Right cardiac atrium (tissue), 5 donors: ENCODE measurements around the gene PBX1. TPM values are rescaled to one million over a fixed set of nuclear protein-coding genes. Genes with fewer than 3 reads are reported as not detected.

ENCODE experiments used
- ATAC-seq, 2 donors: fragments of 200-7000 bp; cut with Tn5 transposase; one replicate each; pipeline versions ENCODE4 v1.8.0 to v1.9.1; 2020; ENCODE audit warnings: moderate library complexity in 2 of 2, mild to moderate bottlenecking in 1 of 2
- DNase-seq, 3 donors: peaks; one replicate each; pipeline ENCODE4 v3.0.0-alpha.2; 2020
- H3K27ac ChIP-seq: one replicate; pipeline ENCODE4 v1.5.1; 2013; ENCODE audit warnings: mild to moderate bottlenecking, low read length, control low read depth, moderate library complexity
- H3K27me3 ChIP-seq: one replicate; pipeline ENCODE4 v1.6.1; 2013; ENCODE audit not compliant: control insufficient read depth, insufficient read depth
- H3K4me1 ChIP-seq: one replicate; pipeline ENCODE4 v1.6.1; 2013; ENCODE audit warnings: low read length; ENCODE audit not compliant: control insufficient read depth, insufficient read depth
- H3K4me3 ChIP-seq: one replicate; pipeline ENCODE4 v1.5.1; 2013; ENCODE audit warnings: low read length, control low read depth
- H3K9me3 ChIP-seq: one replicate; pipeline ENCODE4 v1.6.1; 2013; ENCODE audit warnings: low read length; ENCODE audit not compliant: control insufficient read depth
- WGBS: extraction: QIAGEN DNeasy Blood & Tissue Kit; methylation state at CpG from one replicate; pipeline ENCODE4 v1.1.7; 2013; 5-methylcytosine and 5-hydroxymethylcytosine counted together
- intact Hi-C, 4 donors: fragments of 100-400 bp; cut with DNase I; formaldehyde crosslinking; loops; one replicate each; pipeline versions ENCODE4 v1.11.0 to v1.14.0; 2022 to 2023
- polyA plus RNA-seq: library from polyadenylated mRNA; stranded (reverse); fragments of 200-250 nt; gene quantifications from one replicate; pipeline ENCODE4 v1.2.3, GENCODE V29; 2013
- total RNA-seq, 4 donors: library from RNA; stranded (reverse); fragmentation: NEBNext Ultra II Directional; extraction: Animal tissue kit (Norgen Biotek cat#: 25700); gene quantifications; one replicate each; pipeline ENCODE4 v1.2.1, GENCODE V29; 2021
- donor health status: healthy with polysubstance abuse.
- donor health status: DM: no; HTN: yes; CAD: no.
- donor health status: DM: no; HTN: no; CAD: no.
- donor health status: DM: no; HTN: yes; CAD: no; lungs with severe emphysema.
- donor health status: DM: yes; HTN: yes; CAD: no.

Gene PBX1
- total and polyA plus RNA-seq, 5 donors, result 19.8 to 81.6 (median 76.8) TPM

- intact Hi-C loops, result no loop called here
- no peak overlapping the region for H3K27ac ChIP-seq
- ATAC-seq (no peak), DNase-seq (no peak)
- H3K27me3 ChIP-seq, result no peaks in the 10 kb centered on the region
- H3K4me1 ChIP-seq, result peaks cover 11% of the 10 kb centered on the region
- no peak overlapping the region for H3K4me3 ChIP-seq
- 72% methylated on average over 2 of the region's 2 CpGs for WGBS
- H3K9me3 ChIP-seq, result no peaks in the 10 kb centered on the region
Observed at GRCh38 chr1:164701189-164701761, 142.3 kb downstream of the PBX1 start.

- WGBS, result 100% methylated on average over 1 of the region's 1 CpG
Observed at GRCh38 chr1:164702216-164702615, 143.2 kb downstream of the PBX1 start.

GRCh38 chr1:164702664-164703063, 143.7 kb downstream of the PBX1 start:
- H3K4me1 ChIP-seq, result peaks cover 18% of the 10 kb centered on the region
- intact Hi-C loops, result no loop called here
- H3K27ac ChIP-seq, result no peak overlapping the region
- ATAC-seq, result no peak
- no peaks in the 10 kb centered on the region for H3K9me3 ChIP-seq
- H3K27me3 ChIP-seq, result no peaks in the 10 kb centered on the region
- 75% methylated on average over 2 of the region's 2 CpGs for WGBS
- no peak for DNase-seq
- no peak overlapping the region for H3K4me3 ChIP-seq

More at GRCh38 chr1:164702216-164702615, 143.2 kb downstream of the PBX1 start:
- Histone ChIP-seq H3K4me1 (peaks cover 16% of the 10 kb centered on the region), H3K27ac (no peak overlapping the region), H3K9me3 (no peaks in the 10 kb centered on the region), H3K27me3 (no peaks in the 10 kb centered on the region), H3K4me3 (no peak overlapping the region)
- no peak for ATAC-seq
- no peak for DNase-seq
- intact Hi-C loops, result no loop called here

- H3K27me3 ChIP-seq, result no peaks in the 10 kb centered on the region
- H3K27ac ChIP-seq, result no peak overlapping the region
- H3K4me3 ChIP-seq, result no peak overlapping the region
- DNase-seq (peak in 1 of 3 donors; percentile 56), ATAC-seq (no peak)
- peaks cover 22% of the 10 kb centered on the region for H3K4me1 ChIP-seq
- 71% methylated on average over 7 of the region's 7 CpGs for WGBS
- no peaks in the 10 kb centered on the region for H3K9me3 ChIP-seq
- intact Hi-C loops, result no loop called here
Observed at GRCh38 chr1:164703463-164703862, 144.5 kb downstream of the PBX1 start.

DNA sequence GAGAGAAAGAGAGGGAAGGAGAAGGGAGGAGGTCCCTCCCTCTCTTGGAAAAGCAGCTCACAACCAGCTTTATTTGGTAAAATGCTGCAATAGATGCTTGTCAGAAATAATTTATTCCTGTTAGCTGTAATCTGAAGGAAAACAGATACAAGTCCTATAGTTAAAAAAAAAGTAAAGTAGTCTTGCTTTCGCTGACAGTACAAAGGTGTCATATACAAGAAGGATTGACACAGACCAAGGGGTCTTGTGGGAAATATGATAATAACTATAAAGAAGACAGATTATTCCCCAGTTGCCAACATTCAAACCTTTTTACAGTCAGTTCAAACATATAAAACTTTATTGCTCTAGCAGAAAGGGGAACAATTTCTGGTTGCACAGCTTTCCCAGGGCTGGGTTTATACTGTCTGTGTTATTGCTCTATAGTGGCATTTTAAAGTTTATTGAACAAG, 145.0 kb downstream of the PBX1 start:
- WGBS, result 75% methylated on average over 1 of the region's 1 CpG
- no peak overlapping the region for H3K27ac ChIP-seq

DNA sequence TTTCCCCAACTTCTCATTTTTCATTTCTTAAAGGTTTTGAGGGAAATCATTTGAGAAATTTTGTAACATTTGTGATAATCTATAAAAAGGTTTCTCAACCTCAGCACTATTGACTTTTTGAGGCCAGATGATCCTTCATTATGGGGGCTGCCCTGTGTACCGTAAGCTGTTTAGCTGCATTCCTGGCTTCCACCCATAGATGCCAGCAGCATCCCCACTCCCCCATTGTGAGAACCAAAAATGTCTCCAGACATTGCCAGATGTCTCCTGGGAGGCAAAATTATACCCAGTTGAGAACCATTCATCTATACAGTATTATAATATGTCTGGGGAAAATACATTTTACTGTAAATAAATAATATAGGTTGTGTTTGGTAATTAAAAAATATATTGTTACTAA, 146.0 kb downstream of the PBX1 start:
- DNase-seq (no peak), ATAC-seq (no peak)
- 71% methylated on average over 1 of the region's 1 CpG for WGBS
- Histone ChIP-seq H3K27me3 (no peaks in the 10 kb centered on the region), H3K4me3 (no peak overlapping the region), H3K27ac (no peak overlapping the region), H3K4me1 (peaks cover 25% of the 10 kb centered on the region), H3K9me3 (no peaks in the 10 kb centered on the region)
- intact Hi-C loops, result no loop called here

More for the DNA sequence above, 145.0 kb downstream of the PBX1 start:
- no peak for DNase-seq
- Histone ChIP-seq H3K27me3 (no peaks in the 10 kb centered on the region), H3K4me3 (no peak overlapping the region), H3K4me1 (peaks cover 24% of the 10 kb centered on the region), H3K9me3 (no peaks in the 10 kb centered on the region)
- no peak for ATAC-seq
- intact Hi-C loops, result no loop called here

DNA sequence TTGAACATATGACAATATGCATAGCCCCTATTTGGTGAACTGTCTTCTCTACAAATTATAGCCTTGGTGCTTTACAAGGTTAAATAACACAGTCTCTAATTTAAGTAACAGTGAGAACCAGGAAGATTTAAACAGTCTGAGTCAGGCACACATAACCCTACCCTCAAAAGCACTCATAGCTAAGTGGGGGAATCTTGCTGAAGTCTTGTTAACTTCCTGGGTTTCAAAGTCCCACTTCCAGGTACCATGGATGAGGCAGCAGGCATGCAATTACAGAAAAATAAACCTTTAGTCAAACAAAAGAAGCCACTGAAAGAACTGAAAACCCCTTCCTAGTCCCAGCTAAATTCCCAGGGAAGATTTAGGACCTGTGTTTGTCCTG, 147.6 kb downstream of the PBX1 start:
- intact Hi-C loops, result no loop called here
- H3K4me3 ChIP-seq, result no peak overlapping the region
- H3K4me1 ChIP-seq, result peaks cover 26% of the 10 kb centered on the region
- no peaks in the 10 kb centered on the region for H3K9me3 ChIP-seq
- ATAC-seq (no peak), DNase-seq (no peak)
- no peaks in the 10 kb centered on the region for H3K27me3 ChIP-seq
- peak overlapping the region; percentile 85 for H3K27ac ChIP-seq

GRCh38 chr1:164707868-164708331, 148.9 kb downstream of the PBX1 start:
- Histone ChIP-seq H3K27me3 (no peaks in the 10 kb centered on the region), H3K27ac (peak overlapping the region; percentile 85), H3K9me3 (no peaks in the 10 kb centered on the region), H3K4me1 (peaks cover 35% of the 10 kb centered on the region), H3K4me3 (no peak overlapping the region)
- DNase-seq, result peak; percentile 38 to 52 (median 45)
- 72% methylated on average over 8 of the region's 8 CpGs for WGBS
- intact Hi-C loops, result no loop called here
- ATAC-seq, result peak; percentile 13 to 36

GRCh38 chr1:164708596-164708995, 149.6 kb downstream of the PBX1 start:
- H3K4me3 ChIP-seq, result no peak overlapping the region
- H3K4me1 ChIP-seq, result peaks cover 33% of the 10 kb centered on the region
- intact Hi-C loops, result no loop called here
- DNase-seq (no peak), ATAC-seq (no peak)
- no peaks in the 10 kb centered on the region for H3K27me3 ChIP-seq
- WGBS, result 95% methylated on average over 3 of the region's 3 CpGs
- H3K27ac ChIP-seq, result peak overlapping the region; percentile 59
- H3K9me3 ChIP-seq, result no peaks in the 10 kb centered on the region

DNA sequence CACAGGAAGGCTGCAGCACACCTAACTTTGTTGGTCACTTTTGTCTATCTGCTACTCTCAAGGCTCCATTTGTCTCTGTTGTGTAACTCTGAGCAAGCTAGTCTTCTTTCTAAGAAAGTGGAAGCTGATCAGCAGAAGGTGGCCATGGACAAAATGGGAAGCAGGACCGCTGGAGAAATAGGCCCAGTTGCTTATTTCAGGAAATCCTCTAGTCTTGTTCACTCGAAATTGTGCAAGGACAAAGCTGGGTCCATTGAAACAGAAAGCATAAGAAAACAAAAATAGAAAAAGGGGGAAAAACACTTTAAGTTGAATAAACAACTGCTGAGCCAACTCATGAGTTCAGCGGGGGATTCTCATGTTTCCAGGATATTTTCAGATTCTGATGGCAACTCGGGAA, 150.1 kb downstream of the PBX1 start:
- intact Hi-C loops, result no loop called here
- H3K4me1 ChIP-seq, result peaks cover 31% of the 10 kb centered on the region
- H3K27ac ChIP-seq, result peak overlapping the region; percentile 59
- H3K4me3 ChIP-seq, result no peak overlapping the region
- no peaks in the 10 kb centered on the region for H3K27me3 ChIP-seq
- ATAC-seq (no peak), DNase-seq (no peak)
- no peaks in the 10 kb centered on the region for H3K9me3 ChIP-seq
- 50% methylated on average over 4 of the region's 4 CpGs for WGBS

DNA sequence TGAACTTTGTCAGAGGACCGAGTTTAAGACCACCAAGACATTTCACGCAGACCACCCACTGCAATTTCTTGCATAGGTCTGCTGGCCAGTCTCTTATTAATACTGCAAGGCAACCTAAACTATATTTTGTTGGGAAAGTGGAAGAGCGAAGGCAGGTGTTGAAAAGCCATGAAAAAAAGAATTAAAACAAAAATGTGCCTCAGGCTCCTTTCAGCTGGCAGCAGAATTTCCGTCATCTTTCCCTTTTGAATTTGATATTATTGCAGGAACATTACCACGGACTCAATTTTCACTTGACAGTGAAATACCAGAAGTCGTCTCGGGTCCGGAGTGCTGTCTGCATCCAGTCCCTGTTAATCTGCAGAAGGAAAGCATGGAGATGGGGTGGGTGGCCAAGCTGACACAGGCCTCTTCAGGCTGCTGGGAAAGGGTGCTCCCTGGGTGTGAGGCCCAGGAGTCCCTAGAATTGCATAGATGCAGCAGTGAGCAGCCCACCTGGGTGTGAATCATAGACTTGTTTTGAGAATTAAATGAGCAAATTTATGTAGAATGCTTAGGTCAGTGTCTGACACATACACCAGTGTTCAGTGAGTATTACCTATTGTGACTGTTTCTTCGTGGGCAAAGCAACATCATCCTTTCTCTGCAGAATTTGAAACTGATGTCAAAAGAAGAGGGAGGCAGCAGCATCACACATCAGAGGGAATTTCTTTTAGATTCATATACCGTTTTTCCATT, 150.7 kb downstream of the PBX1 start:
- H3K4me1 ChIP-seq, result peaks cover 31% of the 10 kb centered on the region
- H3K27ac ChIP-seq, result no peak overlapping the region
- WGBS, result 87% methylated on average over 10 of the region's 10 CpGs
- no peaks in the 10 kb centered on the region for H3K9me3 ChIP-seq
- no peaks in the 10 kb centered on the region for H3K27me3 ChIP-seq
- ATAC-seq (no peak), DNase-seq (no peak)
- H3K4me3 ChIP-seq, result no peak overlapping the region
- intact Hi-C loops, result loop anchor here in 2 of 4 donors (10.0 kb wide), 2 partner anchors 65 to 75 kb away; no protein-coding TSS in a partner anchor
